Stimulated activated memory B cell treated with anti-CD40 and anti-IgM and Interleukin-4, amounts not matched to agents 10 μg/mL and 1 μg/mL and 100 μg/mL, for 72 hours (primary cell): ENCODE data around the gene ERMN.
"Not testable (repeated sequence)": the region's sequence is repeated elsewhere in the genome, so short reads cannot be mapped to it uniquely, and the experiment has no call there.

Experiments used
- ATAC-seq: fragments of 150-1000 bp; cut with Tn5 transposase; 2 replicates; pipeline ENCODE4 v1.10.0; 2021
- H3K27ac Mint-ChIP-seq: one replicate; pipeline ENCODE4 v1.8.0; 2022; ENCODE audit warnings: mild to moderate bottlenecking, mixed read lengths
- H3K27me3 Mint-ChIP-seq: one replicate; pipeline ENCODE4 v1.8.0; 2022; ENCODE audit warnings: mixed read lengths
- H3K36me3 Mint-ChIP-seq: one replicate; pipeline ENCODE4 v1.8.0; 2022; ENCODE audit warnings: mixed read lengths
- H3K4me1 Mint-ChIP-seq: one replicate; pipeline ENCODE4 v1.8.0; 2022; ENCODE audit warnings: mixed read lengths
- H3K4me3 Mint-ChIP-seq: one replicate; pipeline ENCODE4 v1.8.0; 2022; ENCODE audit warnings: mild to moderate bottlenecking, moderate library complexity, mixed read lengths
- H3K9me3 Mint-ChIP-seq: one replicate; pipeline ENCODE4 v1.8.0; 2022; ENCODE audit warnings: mixed read lengths

Gene ERMN

GRCh38 chr2:157325786-157326185 is at the start of gene ERMN:
ERMN (minus strand) TSS chr2:157325824; CDS start chr2:157325642, 182 bp downstream.
- Mint-ChIP-seq H3K36me3 (peaks cover 17% of the 10 kb centered on the region), H3K27ac (no peak within 1 kb of the TSS), H3K27me3 (no peaks in the 10 kb centered on the region), H3K9me3 (no peaks in the 10 kb centered on the region), H3K4me3 (no peak within 1 kb of the TSS), H3K4me1 (peaks cover 17% of the 10 kb centered on the region)
- ATAC-seq: no peak

GRCh38 chr2:157375384-157375783 is 49.8 kb upstream of the ERMN start:
- ATAC-seq: no peak
- Mint-ChIP-seq H3K4me3 (no peak overlapping the region), H3K9me3 (peaks cover 20% of the 10 kb centered on the region), H3K4me1 (peaks cover 5% of the 10 kb centered on the region), H3K27me3 (no peaks in the 10 kb centered on the region), H3K36me3 (peaks cover 33% of the 10 kb centered on the region), H3K27ac (no peak overlapping the region)

GRCh38 chr2:157368508-157368907 is 42.9 kb upstream of the ERMN start:
- H3K27ac Mint-ChIP-seq, H3K9me3 Mint-ChIP-seq, ATAC-seq, H3K4me3 Mint-ChIP-seq, H3K27me3 Mint-ChIP-seq: not testable (repeated sequence)
- Mint-ChIP-seq H3K4me1 (peaks cover 19% of the 10 kb centered on the region), H3K36me3 (peaks cover 27% of the 10 kb centered on the region)

- Mint-ChIP-seq H3K4me3 (no peak overlapping the region), H3K36me3 (peaks cover 35% of the 10 kb centered on the region), H3K27me3 (no peaks in the 10 kb centered on the region), H3K4me1 (peaks cover 27% of the 10 kb centered on the region), H3K9me3 (no peaks in the 10 kb centered on the region), H3K27ac (no peak overlapping the region)
- no peak for ATAC-seq
Observed at GRCh38 chr2:157367704-157368103, 42.1 kb upstream of the ERMN start.

GRCh38 chr2:157364257-157364974 is 38.8 kb upstream of the ERMN start:
- Mint-ChIP-seq H3K36me3 (peaks cover 54% of the 10 kb centered on the region), H3K27ac (peak overlapping the region; percentile 85), H3K9me3 (peaks cover 8% of the 10 kb centered on the region), H3K4me3 (no peak overlapping the region), H3K27me3 (no peaks in the 10 kb centered on the region), H3K4me1 (peaks cover 33% of the 10 kb centered on the region)
- peak; percentile 84 for ATAC-seq

- peaks cover 54% of the 10 kb centered on the region for H3K36me3 Mint-ChIP-seq
- no peak overlapping the region for H3K4me3 Mint-ChIP-seq
- peak; percentile 50 for ATAC-seq
- peaks cover 33% of the 10 kb centered on the region for H3K4me1 Mint-ChIP-seq
- peaks cover 8% of the 10 kb centered on the region for H3K9me3 Mint-ChIP-seq
- H3K27me3 Mint-ChIP-seq: no peaks in the 10 kb centered on the region
- H3K27ac Mint-ChIP-seq: peak overlapping the region; percentile 85
Observed at GRCh38 chr2:157363612-157364101, 38.0 kb upstream of the ERMN start.

GRCh38 chr2:157362627-157363026 is 37.0 kb upstream of the ERMN start:
- no peak for ATAC-seq
- peaks cover 8% of the 10 kb centered on the region for H3K9me3 Mint-ChIP-seq
- H3K4me1 Mint-ChIP-seq: peaks cover 39% of the 10 kb centered on the region
- no peak overlapping the region for H3K27ac Mint-ChIP-seq
- no peaks in the 10 kb centered on the region for H3K27me3 Mint-ChIP-seq
- H3K36me3 Mint-ChIP-seq: peaks cover 49% of the 10 kb centered on the region
- H3K4me3 Mint-ChIP-seq: no peak overlapping the region

GRCh38 chr2:157361526-157361925 is 35.9 kb upstream of the ERMN start:
- no peak overlapping the region for H3K27ac Mint-ChIP-seq
- H3K4me3 Mint-ChIP-seq: no peak overlapping the region
- no peaks in the 10 kb centered on the region for H3K27me3 Mint-ChIP-seq
- peaks cover 47% of the 10 kb centered on the region for H3K36me3 Mint-ChIP-seq
- no peak for ATAC-seq
- H3K9me3 Mint-ChIP-seq: peaks cover 8% of the 10 kb centered on the region
- H3K4me1 Mint-ChIP-seq: peaks cover 41% of the 10 kb centered on the region

GRCh38 chr2:157359628-157360027 is 34.0 kb upstream of the ERMN start:
- Mint-ChIP-seq H3K4me3 (no peak overlapping the region), H3K36me3 (peaks cover 43% of the 10 kb centered on the region), H3K27me3 (no peaks in the 10 kb centered on the region), H3K9me3 (peaks cover 8% of the 10 kb centered on the region), H3K27ac (peak overlapping the region; percentile 45), H3K4me1 (peaks cover 40% of the 10 kb centered on the region)
- no peak for ATAC-seq

GRCh38 chr2:157355618-157356017 is 30.0 kb upstream of the ERMN start:
- no peak overlapping the region for H3K4me3 Mint-ChIP-seq
- no peak for ATAC-seq
- H3K36me3 Mint-ChIP-seq: peaks cover 19% of the 10 kb centered on the region
- no peaks in the 10 kb centered on the region for H3K27me3 Mint-ChIP-seq
- H3K4me1 Mint-ChIP-seq: peaks cover 28% of the 10 kb centered on the region
- H3K27ac Mint-ChIP-seq: peak overlapping the region; percentile 27
- H3K9me3 Mint-ChIP-seq: peaks cover 2% of the 10 kb centered on the region

GRCh38 chr2:157349949-157350515 is 24.4 kb upstream of the ERMN start:
- H3K4me1 Mint-ChIP-seq: peaks cover 8% of the 10 kb centered on the region
- no peak for ATAC-seq
- no peaks in the 10 kb centered on the region for H3K27me3 Mint-ChIP-seq
- peaks cover 6% of the 10 kb centered on the region for H3K9me3 Mint-ChIP-seq
- H3K36me3 Mint-ChIP-seq: peaks cover 18% of the 10 kb centered on the region
- no peak overlapping the region for H3K4me3 Mint-ChIP-seq
- H3K27ac Mint-ChIP-seq: no peak overlapping the region

- Mint-ChIP-seq H3K27ac (peak overlapping the region; percentile 26), H3K36me3 (peaks cover 26% of the 10 kb centered on the region), H3K4me1 (no peaks in the 10 kb centered on the region), H3K9me3 (peaks cover 18% of the 10 kb centered on the region), H3K27me3 (no peaks in the 10 kb centered on the region), H3K4me3 (no peak overlapping the region)
- ATAC-seq: no peak
Observed at GRCh38 chr2:157348291-157348921, 22.8 kb upstream of the ERMN start.

GRCh38 chr2:157345647-157346389 is 20.2 kb upstream of the ERMN start:
- Mint-ChIP-seq H3K27ac (no peak overlapping the region), H3K4me3 (no peak overlapping the region), H3K36me3 (peaks cover 47% of the 10 kb centered on the region), H3K4me1 (no peaks in the 10 kb centered on the region), H3K9me3 (peaks cover 28% of the 10 kb centered on the region), H3K27me3 (no peaks in the 10 kb centered on the region)
- ATAC-seq: no peak

- Mint-ChIP-seq H3K36me3 (peaks cover 50% of the 10 kb centered on the region), H3K9me3 (peaks cover 28% of the 10 kb centered on the region), H3K27ac (peak overlapping the region; percentile 6)
- H3K4me1 Mint-ChIP-seq, ATAC-seq, H3K4me3 Mint-ChIP-seq, H3K27me3 Mint-ChIP-seq: not testable (repeated sequence)
Observed at GRCh38 chr2:157341381-157341780, 15.8 kb upstream of the ERMN start.

- H3K27ac Mint-ChIP-seq: no peak overlapping the region
- no peaks in the 10 kb centered on the region for H3K27me3 Mint-ChIP-seq
- ATAC-seq: no peak
- H3K4me3 Mint-ChIP-seq: no peak overlapping the region
- peaks cover 7% of the 10 kb centered on the region for H3K4me1 Mint-ChIP-seq
- peaks cover 25% of the 10 kb centered on the region for H3K9me3 Mint-ChIP-seq
- peaks cover 46% of the 10 kb centered on the region for H3K36me3 Mint-ChIP-seq
Observed at GRCh38 chr2:157339965-157340655, 14.5 kb upstream of the ERMN start.
